ENCODE results near the gene RET.

DNA sequence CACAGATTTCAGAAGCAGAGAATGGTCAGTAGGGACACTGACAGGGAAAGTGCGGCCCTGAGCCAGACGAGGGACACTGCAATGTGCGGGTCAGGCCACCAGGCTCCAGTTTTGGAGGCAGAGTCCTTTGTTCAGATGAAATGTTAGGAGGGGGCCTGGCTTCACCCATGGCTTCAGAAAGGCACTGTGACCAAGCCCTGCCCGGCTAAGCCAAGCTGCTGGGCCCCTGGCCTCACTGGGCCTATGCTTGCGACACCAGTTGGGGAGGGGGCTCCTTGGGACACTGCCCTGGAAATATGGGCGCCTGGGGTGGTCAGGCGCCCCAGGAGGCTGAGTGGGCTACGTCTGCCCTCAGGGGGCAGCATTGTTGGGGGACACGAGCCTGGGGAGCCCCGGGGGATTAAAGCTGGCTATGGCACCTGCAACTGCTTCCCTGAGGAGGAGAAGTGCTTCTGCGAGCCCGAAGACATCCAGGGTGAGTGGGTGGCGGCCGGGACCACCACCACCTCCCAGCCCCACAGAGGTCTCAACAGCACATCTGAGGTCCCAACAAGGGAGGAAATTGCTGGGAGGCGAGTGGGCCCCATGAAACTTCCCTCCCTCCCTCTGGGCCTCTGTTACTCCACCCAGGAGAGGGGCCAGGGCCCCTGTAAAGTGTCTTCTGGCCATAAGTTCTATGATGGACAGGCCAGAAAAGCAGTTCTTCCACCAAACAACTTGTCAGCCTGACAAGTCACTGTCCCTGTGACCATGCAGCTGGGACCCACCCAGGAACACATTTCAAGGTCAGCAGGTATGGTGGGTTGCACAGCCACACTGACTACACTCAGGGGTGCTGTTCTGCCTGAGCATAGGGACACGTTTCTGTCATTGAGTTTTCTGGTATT lies 36.6 kb downstream of the RET start:
- TF ChIP-seq MXI1 (IDR thresholded peaks at IDR 0.05; ENCODE audit: borderline replicate concordance, low read depth, low read length) = no peak
- TF ChIP-seq, protein P1, sequence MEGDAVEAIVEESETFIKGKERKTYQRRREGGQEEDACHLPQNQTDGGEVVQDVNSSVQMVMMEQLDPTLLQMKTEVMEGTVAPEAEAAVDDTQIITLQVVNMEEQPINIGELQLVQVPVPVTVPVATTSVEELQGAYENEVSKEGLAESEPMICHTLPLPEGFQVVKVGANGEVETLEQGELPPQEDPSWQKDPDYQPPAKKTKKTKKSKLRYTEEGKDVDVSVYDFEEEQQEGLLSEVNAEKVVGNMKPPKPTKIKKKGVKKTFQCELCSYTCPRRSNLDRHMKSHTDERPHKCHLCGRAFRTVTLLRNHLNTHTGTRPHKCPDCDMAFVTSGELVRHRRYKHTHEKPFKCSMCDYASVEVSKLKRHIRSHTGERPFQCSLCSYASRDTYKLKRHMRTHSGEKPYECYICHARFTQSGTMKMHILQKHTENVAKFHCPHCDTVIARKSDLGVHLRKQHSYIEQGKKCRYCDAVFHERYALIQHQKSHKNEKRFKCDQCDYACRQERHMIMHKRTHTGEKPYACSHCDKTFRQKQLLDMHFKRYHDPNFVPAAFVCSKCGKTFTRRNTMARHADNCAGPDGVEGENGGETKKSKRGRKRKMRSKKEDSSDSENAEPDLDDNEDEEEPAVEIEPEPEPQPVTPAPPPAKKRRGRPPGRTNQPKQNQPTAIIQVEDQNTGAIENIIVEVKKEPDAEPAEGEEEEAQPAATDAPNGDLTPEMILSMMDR (CRISPR knock-in tag; IDR thresholded peaks at IDR 0.05) = no peak
- no peak for TF ChIP-seq ZNF678 (CRISPR knock-in tag; IDR thresholded peaks at IDR 0.05)

Measured in HepG2 (cell line).